HG03064 (cell line): ENCODE data around the gene ALOXE3.
"Not testable (repeated sequence)": the region's sequence is repeated elsewhere in the genome, so short reads cannot be mapped to it uniquely, and the experiment has no call there.

Experiments
- ATAC-seq: cut with Tn5 transposase; IDR thresholded peaks from one replicate; pipeline ENCODE4 v1.9.1; 2021; ENCODE audit warnings: low read depth; ENCODE audit not compliant: unreplicated experiment

Gene ALOXE3

GRCh38 chr17:8101721-8102120 is 16.6 kb downstream of the ALOXE3 start:
- ATAC-seq: no peak

GRCh38 chr17:8100763-8101162 is 17.6 kb downstream of the ALOXE3 start:
- ATAC-seq: no peak

- no peak for ATAC-seq
Measured at GRCh38 chr17:8100111-8100510, 18.2 kb downstream of the ALOXE3 start.

DNA sequence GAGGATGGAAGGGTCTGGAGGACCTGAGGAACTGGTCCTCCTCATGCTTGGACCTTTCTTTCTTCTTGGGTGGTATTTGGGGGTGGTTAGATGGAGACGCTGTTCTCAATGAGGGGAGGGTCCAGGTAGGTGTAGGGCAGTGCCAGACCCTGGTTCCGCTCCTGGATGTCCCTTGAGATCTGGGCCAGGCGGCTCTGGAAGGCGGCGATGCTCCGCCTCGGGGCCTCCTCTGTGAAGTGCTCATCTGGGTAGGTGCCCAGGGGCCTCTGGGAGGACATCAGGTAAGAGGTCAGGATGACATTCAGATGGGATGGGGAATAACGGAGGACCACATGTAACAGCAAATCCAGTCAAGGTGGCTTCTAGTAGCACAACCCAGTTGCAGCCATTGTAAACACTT is 21.8 kb downstream of the ALOXE3 start:
- ATAC-seq: no peak

GRCh38 chr17:8095361-8095760 is 23.0 kb downstream of the ALOXE3 start:
- ATAC-seq: no peak

GRCh38 chr17:8091033-8091687 is 27.2 kb downstream of the ALOXE3 start:
- no peak for ATAC-seq

DNA sequence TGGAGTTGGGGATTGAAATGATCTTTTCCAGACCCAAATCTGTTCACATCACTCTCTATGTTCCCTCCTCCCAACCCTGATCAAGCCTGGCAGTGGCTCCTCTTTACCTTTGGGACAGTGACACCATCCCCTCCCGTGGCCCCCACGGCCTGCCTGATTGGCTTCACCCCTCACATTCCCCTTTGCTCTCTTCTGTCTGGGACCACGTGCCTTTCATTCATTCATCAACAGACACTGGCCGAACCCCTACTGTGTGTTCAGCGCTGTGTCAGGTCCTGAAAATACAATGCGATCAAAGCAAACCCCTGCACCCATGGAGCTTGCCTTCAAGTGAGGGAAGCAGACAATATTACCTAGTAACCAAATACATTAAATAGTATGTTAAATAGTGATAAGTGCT is 28.6 kb downstream of the ALOXE3 start:
- no peak for ATAC-seq

DNA sequence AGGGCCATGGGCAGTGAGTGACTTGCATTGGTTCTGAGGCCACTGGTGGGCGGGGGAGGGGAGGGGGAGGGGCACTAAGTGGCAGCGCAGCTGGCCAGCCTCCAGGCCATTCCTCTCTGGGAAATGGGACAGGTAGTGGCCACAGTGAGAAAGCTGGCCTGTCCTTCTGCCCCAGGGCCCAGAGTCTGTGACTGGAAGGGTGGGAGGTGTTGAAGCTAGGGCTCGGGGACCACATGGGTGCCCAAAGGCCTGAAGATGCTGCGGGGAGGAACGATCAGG is 30.4 kb downstream of the ALOXE3 start:
- no peak for ATAC-seq

GRCh38 chr17:8087075-8087951 is 31.0 kb downstream of the ALOXE3 start, which contains the start of gene ALOX12B:
Gene ALOX12B, minus strand, starts transcription at chr17:8087716. Its CDS starts 274 bp downstream, at chr17:8087442.
- ATAC-seq: no peak

DNA sequence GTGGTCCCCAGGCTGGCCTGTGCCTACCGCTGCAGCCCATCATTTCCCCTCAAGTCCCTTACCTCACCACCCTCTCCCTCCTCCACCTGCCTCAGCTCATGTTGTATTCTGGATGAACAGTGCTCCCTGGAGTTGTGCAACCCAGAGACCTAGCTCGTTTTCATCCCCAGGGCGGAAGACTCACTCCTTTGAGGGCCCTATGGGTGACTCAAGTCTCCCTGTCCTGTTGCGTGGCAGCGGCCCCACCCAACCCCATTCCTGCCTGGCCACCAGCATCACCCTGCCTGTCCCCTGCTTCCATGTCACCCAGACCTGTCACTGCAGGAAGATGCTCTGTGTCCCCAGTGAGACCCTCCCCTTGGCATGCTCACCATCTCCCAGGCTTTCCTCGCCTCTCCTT is 34.1 kb downstream of the ALOXE3 start:
- no peak for ATAC-seq

DNA sequence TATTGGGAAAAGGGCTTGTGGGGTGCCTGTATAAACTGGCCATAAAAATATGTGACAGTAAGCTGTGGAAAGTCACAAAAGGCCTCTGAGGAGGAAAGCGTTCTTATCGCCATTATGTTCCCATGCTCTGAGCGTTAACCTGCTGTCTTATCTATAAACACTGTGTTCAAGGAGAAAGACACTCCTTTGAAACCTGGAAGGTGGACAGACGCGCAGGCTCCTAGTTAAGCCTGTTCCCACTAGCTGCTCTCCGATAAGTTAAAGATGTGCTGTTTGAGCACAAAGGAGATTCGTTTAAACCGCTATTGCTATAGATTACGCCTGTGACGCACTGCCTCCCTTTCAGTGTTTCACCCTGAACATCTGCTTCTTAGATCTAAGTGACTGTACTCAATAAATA is 36.0 kb downstream of the ALOXE3 start:
- ATAC-seq: no peak

DNA sequence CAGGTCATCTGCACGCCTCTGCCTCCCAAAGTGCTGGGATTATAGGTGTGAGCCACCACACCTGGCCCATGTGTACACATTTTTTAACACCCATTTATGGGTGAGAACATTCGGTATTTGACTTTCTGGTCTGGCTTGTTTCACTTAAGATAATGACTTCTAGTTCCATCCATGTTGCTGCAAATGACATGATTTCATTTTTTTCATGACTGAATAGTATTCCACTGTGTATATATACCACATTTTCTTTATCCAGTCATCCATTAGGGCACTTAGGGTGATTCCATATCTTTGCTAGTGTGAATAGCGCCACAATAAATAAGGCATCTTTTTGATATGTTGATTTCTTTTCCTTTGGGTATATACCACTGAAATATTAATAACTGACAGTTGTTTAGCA is 36.4 kb downstream of the ALOXE3 start:
- no peak for ATAC-seq

GRCh38 chr17:8080799-8081219 is 37.5 kb downstream of the ALOXE3 start:
- ATAC-seq: no peak

DNA sequence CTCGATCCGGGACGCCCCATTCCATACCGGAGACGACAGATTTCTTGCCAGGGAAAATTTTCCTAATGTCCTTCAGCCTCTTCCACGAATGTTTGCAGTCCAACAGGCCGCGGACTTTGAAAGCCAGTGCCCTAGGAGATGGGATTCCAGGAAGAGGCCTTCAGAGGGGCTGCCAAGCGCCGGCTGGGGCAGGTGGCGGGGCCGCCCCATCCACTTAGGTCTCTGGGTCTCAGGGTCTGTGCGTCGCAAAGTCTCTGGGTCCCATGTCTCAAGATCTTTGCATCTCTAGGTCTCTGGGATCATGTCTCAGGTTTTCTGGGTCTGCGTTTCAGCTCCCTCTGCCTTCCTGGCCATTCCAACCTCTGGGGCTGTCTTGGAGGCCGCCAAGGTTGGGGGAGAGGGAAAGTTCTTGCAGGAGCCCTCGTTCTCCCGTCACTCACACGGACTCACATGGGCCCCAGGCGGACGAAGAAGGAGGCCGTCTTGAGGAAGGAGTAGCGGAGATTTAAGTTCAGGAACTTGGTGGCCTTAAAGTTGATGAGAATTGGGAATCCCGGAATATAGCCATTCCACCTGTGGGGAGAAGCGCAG is 38.0 kb downstream of the ALOXE3 start:
- no peak for ATAC-seq

DNA sequence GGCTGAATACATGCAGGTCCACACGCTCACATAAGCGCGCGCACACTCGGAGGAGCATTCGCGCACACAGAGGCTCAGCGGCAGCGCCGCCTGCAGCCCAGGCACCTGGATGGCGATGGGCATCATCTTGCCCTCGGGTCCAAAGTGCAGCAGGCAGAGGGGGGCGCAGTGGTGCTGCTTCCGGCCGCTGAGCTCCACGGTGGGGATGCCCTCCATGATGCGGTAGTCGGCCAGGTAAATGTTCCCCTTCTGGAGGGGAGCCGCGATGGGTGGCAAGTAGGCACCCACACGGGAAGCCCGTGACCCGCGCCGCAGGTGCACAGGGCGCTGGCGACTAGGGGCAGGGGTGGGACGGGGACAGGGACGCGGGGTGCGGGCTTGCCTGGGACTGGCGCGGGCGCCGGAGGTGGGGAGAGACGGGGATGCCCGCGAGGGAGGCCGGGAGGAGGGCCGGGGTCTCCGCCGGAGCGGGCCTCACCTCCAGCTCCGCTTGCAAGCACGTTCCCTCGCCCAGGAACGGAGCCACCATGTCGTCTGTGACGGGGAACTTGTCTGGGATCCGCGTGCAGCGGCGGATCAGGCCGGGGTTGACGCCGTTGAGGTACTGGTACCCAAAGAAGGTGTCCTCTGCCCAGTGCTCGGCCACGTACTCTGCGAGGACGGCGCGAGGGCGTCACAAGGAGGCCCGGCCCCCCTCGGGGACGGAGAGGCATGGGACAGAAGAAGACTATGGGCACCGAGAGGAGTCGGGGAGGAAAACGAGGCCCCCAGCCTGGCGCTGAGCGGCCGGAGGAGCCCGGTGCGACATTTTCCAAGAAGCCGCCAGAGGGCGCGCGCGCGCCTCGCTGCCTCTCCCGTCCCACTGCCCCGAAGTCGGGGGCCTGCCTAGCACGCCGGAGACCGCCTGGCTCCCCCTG is 38.8 kb downstream of the ALOXE3 start:
- ATAC-seq: peak; percentile 64

GRCh38 chr17:8077939-8078338 is 40.4 kb downstream of the ALOXE3 start:
- ATAC-seq: not testable (repeated sequence)

DNA sequence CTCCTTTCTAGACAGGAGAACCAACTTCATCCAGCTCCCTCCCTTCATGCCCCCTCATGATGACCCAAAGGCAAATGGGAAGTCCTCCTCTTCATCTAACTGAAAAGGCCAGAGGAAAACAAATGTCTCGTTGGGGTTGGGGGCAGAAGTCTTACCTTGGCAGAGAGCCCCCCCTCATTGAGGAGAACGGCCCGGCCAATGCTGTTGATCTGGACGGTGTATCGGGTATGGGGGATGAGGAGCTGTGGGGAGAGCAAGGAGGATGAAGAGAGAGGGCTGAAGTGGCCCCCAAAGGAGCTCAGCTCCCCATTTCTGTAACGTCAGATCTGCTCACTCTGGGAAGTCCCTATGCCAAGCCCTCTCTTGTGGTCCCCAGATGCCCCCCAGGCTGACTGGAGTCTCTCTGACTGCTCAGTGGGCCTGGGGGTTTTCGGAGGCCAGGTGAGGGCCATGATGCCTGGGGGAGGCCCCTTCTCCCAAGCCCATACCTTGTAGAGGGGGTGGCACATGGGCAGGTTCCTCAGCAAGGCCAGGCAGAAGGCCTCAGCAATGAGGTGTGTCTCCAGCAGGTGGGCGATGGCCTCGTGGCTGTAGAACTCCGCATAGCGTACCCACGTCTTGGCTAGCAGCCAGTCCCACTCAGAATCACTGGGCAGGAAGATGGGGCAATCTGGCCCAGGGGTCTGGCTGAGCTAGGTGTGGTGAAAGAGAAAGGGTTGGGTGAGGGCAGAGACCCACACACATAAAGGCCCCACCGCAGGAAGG is 41.6 kb downstream of the ALOXE3 start:
- ATAC-seq: no peak

GRCh38 chr17:8075574-8076342 is 42.6 kb downstream of the ALOXE3 start:
- ATAC-seq: no peak

DNA sequence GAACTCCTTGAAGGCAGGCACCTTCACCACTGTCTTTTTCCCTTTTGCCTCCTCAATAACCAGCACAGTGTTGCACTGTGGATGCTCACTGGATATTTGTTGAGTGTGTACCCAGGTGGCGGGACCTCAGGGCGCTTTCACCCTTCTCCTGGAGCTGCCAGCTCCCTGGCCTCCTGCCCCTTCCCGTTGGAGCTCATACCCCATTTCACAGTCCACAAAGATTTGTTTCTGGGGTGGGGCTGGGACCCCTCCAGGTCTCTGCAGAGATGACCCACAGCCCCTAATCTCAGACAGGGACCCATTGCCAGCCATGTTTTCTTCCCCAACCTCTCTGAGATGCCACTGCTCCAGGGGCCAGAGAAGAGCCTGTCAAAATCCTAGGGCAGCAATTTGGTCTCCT is 43.2 kb downstream of the ALOXE3 start:
- no peak for ATAC-seq
